ENCODE results near the gene SLC6A12. TPM values are rescaled to one million over a fixed set of nuclear protein-coding genes. Genes with fewer than 3 reads are reported as not detected.

Gene SLC6A12
- total and polyA plus RNA-seq, 8 donors: 0.37 to 8.4 (median 1.4) TPM

DNA sequence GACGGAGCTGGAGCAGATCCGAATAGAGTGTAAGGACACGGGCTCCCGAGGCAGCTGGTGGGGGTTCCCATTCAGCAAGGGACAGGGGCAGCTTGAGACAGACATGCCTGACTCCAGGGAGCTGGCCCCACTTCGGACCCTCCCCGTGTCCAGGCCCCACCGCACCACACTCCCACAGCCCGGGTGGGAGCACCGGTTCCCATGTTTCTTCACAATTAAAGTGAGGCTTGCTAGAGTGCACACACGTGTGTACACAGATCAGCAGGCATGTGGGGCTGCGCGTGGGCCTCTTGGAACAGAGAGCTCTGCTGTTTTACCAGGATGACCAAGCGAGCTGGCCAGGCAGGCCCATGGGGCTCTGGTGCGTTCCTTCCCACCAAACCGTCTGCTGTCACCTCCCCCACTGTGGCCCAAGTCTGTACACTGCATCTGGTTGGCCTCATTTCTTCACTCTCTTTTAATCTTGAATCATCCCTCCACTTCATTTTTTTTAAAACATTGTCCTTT, 48.0 kb downstream of the SLC6A12 start:
- no peaks in the 10 kb centered on the region for H3K36me3 ChIP-seq
- H3K27me3 ChIP-seq: peaks cover 0 to 4% (median 0%) of the 10 kb centered on the region in 4 donors
- no peak overlapping the region for H3K4me3 ChIP-seq
- intact Hi-C loops (cut with DNase I): no loop called here
- no peaks in the 10 kb centered on the region for H3K9me3 ChIP-seq
- TF ChIP-seq, protein P1, sequence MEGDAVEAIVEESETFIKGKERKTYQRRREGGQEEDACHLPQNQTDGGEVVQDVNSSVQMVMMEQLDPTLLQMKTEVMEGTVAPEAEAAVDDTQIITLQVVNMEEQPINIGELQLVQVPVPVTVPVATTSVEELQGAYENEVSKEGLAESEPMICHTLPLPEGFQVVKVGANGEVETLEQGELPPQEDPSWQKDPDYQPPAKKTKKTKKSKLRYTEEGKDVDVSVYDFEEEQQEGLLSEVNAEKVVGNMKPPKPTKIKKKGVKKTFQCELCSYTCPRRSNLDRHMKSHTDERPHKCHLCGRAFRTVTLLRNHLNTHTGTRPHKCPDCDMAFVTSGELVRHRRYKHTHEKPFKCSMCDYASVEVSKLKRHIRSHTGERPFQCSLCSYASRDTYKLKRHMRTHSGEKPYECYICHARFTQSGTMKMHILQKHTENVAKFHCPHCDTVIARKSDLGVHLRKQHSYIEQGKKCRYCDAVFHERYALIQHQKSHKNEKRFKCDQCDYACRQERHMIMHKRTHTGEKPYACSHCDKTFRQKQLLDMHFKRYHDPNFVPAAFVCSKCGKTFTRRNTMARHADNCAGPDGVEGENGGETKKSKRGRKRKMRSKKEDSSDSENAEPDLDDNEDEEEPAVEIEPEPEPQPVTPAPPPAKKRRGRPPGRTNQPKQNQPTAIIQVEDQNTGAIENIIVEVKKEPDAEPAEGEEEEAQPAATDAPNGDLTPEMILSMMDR (IDR thresholded peaks at IDR 0.05): no peak
- no peak for FAIRE-seq
- 81 to 83% methylated on average over 15 of the region's 15 CpGs for WGBS, 2 donors
- no peaks in the 10 kb centered on the region for H3K4me1 ChIP-seq
- no peak overlapping the region for H3K27ac ChIP-seq
- peak in 1 of 6 donors; percentile 38 for DNase-seq
- ATAC-seq: no peak

- FAIRE-seq (no peak), ATAC-seq (peak in 1 of 4 donors; percentile 32), DNase-seq (no peak)
- Histone ChIP-seq H3K36me3 (no peaks in the 10 kb centered on the region), H3K4me3 (no peak overlapping the region), H3K27ac (no peak overlapping the region), H3K27me3 (peaks cover 0 to 4% (median 0%) of the 10 kb centered on the region in 4 donors), H3K4me1 (no peaks in the 10 kb centered on the region), H3K9me3 (no peaks in the 10 kb centered on the region)
- intact Hi-C loops (cut with DNase I): no loop called here
- WGBS, 2 donors: 47 to 52% methylated on average over 7 of the region's 7 CpGs
- TF ChIP-seq, protein P1 (IDR thresholded peaks at IDR 0.05): no peak
Measured at GRCh38 chr12:164207-164606, 49.8 kb downstream of the SLC6A12 start.

DNA sequence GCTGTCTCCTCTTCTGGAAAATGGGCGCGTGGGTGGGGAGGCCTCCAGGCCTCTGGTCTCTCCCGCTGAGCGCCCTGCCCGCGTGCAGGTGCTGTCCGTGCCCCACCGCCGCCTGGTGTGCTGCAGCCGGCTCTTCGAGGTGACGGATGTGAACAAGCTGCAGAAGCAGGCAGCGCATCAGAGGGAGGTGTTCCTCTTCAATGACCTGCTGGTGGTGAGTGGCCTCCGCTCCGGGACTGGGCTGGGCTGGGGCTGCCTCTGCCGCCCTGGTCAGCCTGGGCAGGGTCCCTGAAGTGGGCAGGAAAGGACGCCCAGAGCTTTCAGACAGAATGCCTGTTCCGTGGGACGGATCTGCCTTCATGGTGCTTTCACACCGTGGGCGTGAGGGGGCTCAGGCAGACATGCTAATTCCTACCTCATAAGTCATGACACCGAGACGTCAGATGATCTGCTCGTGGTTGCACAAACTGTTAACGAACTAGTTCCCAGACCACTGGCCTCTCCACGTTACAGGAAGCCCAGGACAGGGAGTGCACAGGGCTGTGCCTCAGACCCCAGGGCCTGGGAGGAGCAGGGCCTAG, 50.5 kb downstream of the SLC6A12 start:
- intact Hi-C loops (cut with DNase I): no loop called here
- WGBS, 2 donors: 79 to 84% methylated on average over 26 of the region's 26 CpGs
- TF ChIP-seq, protein P1 (IDR thresholded peaks at IDR 0.05): no peak
- Histone ChIP-seq H3K4me1 (no peaks in the 10 kb centered on the region), H3K27me3 (peaks cover 0 to 4% (median 0%) of the 10 kb centered on the region in 4 donors), H3K27ac (no peak overlapping the region), H3K4me3 (no peak overlapping the region), H3K36me3 (no peaks in the 10 kb centered on the region), H3K9me3 (no peaks in the 10 kb centered on the region)
- ATAC-seq (no peak), DNase-seq (peak in 1 of 6 donors; percentile 47), FAIRE-seq (no peak)

GRCh38 chr12:162467-163307, 51.3 kb downstream of the SLC6A12 start:
- Histone ChIP-seq H3K4me1 (no peaks in the 10 kb centered on the region), H3K27me3 (peaks cover 0 to 4% (median 0%) of the 10 kb centered on the region in 4 donors), H3K36me3 (no peaks in the 10 kb centered on the region), H3K4me3 (no peak overlapping the region), H3K9me3 (no peaks in the 10 kb centered on the region), H3K27ac (no peak overlapping the region)
- ATAC-seq: no peak
- TF ChIP-seq, protein P1 (IDR thresholded peaks at IDR 0.05): no peak
- no peak for FAIRE-seq
- intact Hi-C loops (cut with DNase I): no loop called here
- WGBS, 2 donors: 46 to 53% methylated on average over 18 of the region's 18 CpGs
- peak in 1 of 6 donors; percentile 25 for DNase-seq

Measured in pancreas (tissue), 10 donors.